Occipital lobe (tissue), 2 donors: Measurements from ENCODE around the gene RELN. TPM values are rescaled to one million over a fixed set of nuclear protein-coding genes. Genes with fewer than 3 reads are reported as not detected.

Experiments used
- DNase-seq: peaks from one replicate; lab custom pipeline; 2025; lab: John Stamatoyannopoulos, UW
- total RNA-seq: library from RNA; depleted of rRNA; stranded (reverse); fragments of >200 nt; gene quantifications from one replicate; pipeline ENCODE4 v1.2.3, GENCODE V29; 2014

RELN gene
- total RNA-seq, 1 donor from 2014 or later, result 34.2 TPM

GRCh38 chr7:103990991-103991390, 1.5 kb upstream of the RELN start:
- no peak for DNase-seq

DNA sequence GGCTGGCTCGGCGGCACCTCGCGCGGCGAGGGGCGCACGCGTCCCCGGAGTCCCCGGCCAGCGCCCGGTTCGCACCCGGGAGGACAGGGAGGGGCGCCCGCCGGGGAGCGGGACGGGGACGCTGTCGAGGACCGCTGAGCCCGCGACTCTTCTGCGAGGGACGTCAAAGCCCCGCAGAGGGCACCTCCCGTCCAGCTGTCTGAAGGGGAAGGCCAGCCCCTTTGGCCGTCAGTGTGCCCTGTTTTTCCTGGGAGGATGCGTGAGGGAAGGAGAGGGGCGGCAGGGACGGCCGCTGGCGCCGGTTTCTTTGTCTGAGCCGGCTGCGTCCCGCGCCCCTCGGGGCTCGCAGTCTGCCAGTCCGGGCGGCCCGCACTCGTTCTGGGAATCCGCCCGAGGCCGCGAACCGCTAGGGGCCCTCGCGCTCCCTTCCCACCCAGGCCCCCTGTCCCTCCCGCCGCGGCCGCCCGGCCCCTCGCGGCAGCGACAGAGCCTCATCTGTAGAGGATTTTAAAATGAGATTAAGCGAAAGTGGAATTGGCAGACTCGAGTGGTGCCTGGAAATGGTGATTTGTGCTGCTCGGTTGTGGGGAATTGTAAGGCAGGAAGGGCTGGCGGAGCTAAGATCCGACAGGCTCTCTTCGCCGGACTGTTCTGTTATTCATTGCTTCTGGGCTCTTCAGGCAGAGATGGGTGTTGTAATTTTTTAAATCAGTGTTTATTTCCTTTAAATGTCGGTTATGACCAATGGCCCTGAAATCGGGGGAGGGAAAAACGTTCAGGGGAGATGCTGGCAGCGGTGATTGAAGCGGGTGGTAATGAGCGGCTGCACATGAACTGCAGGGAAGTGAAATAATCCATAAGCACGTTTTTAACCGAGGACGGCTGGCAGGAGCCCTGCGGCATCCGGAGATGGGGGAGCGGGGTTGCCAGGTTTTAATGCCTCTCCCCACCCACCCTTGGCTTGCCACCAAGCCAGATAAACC, 618 bp upstream of the RELN start:
- no peak for DNase-seq

DNA sequence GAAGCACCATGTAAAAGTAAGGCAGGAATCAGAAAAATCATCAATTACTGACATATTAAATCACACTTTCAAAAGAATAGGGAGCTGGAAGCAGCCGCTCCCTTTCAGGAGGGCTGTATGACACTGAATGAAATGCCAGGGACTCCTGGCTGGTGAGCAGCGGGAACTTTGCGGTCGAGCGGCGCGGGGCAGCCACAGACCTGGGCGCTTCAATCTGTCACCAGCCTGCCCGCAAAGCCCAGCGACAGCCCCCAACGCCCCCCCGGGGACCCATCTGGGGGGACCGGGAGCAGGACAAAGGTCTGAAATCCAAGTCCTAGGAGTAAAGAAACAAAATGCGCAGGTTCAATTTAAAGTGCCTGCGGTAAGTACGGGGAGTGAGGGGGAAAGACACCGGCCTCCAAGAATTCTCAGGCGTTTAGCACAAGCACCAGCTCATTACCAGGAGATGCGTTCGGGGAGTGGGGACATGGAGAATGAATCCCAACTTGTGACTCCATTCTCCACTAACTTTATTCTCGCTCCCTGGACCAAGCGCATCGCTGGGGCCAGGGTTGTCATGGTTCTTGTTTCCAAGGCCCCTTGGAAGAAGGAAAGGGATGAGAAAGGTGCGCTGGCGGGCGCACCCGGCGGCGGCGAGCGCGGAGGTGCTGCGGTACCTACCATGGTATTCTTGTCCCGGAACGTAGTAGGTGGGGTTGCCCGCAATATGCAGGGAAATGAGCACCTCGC, 824 bp downstream of the RELN start:
- no peak for DNase-seq

DNA sequence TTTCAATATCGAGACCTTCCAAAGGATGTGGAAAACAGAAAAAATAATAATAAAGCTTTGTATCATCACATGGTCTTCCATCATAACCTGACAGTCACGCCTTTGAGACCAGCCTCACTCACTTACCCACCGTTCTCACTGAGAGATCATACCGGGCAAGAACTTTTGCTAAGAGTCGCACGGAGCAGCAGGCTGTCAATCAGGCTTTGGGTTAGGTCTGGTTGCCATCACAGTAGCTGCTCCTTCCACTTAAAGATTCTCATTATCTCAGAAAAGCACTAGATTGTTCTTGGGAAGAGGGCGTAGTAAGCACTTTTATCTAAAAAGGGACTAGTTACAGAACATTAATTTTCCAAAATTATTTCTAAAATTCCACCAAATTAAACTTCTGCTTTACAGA, 2.0 kb downstream of the RELN start:
- no peak for DNase-seq

DNA sequence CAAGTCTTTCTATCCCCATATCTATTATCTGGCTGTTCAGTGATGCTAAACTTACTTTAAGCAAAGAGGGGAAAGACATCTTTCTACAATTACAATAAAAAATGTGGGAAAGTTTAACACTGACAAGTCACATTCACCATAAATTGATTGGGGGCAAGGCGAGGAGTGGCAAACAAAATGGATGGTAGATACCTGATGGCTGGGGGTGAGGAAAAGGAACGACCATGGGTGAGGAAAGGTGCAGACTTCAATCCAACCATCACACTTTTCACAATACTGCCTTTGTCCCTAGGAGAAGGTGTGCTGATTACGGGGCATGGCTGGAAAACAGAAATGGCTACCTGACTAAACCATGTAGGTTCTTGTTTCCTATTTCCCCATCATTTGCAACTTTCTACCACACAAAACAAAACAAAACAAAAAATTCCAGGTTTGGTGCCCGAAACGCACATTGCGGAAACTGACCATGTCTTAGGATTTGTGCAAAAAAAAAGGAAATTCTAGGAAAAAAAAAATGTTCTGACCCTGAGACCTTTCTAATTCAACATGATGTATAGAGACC, 3.8 kb downstream of the RELN start:
- no peak for DNase-seq

DNA sequence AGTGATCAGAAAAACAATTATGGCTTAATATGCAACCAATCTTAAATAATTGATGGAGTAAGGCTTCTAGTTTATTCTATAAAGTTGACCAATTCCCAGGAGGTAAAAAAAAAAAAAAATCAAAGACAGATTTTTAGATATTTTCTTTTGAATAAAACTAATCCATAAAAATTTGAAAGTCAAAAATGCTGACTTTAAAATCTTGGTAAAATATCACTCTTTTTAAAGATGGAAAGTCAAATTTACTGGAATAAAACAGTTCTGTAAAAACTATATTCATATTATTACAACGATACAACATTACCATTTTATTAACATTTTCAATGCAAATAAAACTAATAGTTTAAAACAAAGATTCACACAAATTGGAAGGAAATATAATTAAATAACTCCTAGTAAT, 5.4 kb downstream of the RELN start:
- DNase-seq, result no peak

DNA sequence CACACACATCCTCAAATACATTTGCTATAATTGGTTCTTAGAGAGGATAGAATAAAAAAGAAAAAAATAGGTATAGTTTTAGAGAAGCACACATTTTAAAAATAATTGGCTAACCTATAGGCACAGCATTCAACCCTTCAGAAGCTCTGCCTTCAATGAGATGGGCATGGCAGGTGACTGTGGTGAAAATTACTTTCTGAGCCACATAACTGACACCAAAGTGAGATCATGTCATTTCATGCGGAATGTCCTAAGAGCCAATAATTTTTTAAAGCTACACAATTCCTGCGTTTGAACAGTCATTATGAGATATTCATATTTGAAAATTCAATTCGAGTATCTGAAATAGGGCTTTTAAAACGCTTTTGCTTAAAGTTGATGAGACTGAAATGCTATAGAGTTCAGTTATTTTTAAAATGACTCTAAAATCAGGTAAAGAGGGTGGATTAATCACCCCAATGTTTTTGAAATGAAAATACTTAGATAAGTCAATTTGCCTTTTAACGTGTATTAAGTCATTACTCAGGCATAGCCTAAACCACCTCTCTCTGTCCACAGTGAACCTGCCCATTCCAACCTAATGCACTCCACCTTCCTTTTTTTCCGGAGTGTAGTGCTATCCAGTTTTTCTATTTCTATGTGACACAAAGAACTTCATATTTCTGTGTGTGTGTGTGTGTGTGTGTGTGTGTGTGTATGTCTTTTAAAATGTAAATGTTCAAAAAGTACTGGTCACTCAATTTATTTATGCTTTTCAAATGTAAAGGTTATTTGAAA, 6.1 kb downstream of the RELN start:
- DNase-seq, result no peak

GRCh38 chr7:103981003-103981423, 8.4 kb downstream of the RELN start:
- DNase-seq, result no peak

DNA sequence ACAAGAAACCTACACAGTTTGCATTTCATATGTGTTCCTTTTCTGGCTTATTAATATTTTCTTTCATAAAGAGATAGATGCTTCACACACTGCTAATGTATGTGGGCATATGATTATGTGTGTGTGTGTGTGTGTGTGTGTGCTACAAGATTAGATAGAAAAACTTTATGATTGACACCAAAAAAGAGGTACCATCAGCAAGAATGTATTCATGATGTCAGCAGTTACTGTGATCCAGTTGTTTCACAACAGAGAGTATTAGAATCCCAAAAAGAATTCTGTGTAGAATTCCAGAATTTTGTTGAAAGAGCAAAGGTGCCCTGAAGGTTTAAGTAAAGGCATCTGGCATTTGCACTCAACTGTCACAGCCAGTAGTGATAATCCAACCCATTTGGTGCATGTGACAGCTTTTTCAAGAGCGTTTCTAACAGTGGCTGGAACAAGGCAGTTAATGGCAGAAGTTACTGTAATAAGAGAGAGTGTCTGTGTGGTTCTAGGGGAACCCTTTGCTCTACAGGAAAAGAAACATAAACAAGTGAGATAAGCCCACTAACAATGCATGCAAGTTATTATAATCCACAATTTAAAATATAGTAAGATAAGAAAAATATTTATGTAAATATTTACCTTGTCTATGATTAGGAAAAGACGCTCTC, 16.6 kb downstream of the RELN start:
- DNase-seq, result no peak

DNA sequence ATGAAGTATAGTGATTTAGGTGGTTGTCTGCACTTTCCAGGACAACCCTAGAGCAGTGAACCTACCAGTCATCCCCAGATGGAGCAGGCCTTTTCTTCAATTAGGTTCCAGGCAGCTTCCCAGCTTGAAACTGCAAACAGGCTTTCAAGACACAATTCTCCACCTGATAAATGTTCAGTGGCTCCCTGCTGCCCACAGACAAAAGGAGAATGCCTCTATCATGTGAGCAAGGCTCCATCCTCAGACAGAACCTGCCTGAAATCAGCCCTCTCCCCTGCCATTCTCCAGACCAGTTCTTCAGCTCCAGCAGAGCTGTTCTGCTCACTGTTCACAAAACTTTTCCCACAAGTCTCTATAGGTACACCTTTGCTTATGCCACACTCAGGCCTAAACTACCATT, 22.1 kb downstream of the RELN start:
- no peak for DNase-seq

GRCh38 chr7:103966593-103967277, 22.7 kb downstream of the RELN start:
- DNase-seq, result no peak

GRCh38 chr7:103964269-103964668, 25.2 kb downstream of the RELN start:
- no peak for DNase-seq

DNA sequence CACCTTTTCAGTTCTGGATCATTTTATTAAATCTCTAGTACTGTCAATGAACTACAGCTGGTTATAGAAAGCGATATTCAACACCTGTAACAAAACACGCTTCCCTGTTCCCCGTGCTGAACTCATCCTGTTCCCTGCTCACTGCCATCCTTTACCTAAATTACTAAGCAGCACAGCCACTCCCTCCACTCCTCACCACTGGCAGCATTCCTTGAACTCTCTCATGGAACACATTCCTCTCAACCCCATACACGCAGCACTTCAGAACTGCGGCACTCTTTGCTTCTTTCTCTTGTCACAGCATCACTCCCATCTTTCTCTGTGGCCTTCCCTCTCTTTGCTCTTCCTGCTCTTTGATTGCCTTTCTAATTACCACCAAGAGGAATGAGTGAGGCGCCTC, 27.4 kb downstream of the RELN start:
- DNase-seq, result no peak

DNA sequence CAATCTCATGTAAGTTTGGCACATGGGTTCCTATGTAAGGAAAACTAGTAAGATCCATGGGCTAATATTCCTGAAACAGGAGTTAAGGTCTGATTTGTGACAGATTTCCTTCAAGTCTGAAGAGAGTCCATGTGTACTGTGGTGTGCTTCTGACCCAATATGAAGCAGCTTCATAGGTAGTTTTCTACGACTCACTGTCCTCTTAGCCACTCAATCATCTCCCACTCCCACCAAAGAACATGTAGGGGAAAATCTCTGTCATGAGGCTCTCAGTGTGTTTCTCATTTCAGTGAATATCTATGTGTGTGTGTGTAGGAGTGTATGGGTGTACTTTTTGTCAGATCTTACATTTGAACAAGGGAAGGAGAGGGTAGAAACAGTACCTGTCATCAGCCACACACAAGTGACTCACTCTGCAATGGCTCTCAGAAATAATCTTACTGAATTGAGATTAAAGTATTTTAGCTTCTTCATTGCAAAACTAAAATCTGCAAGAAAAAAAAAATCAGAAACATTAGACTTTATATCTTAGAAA, 31.1 kb downstream of the RELN start:
- no peak for DNase-seq

GRCh38 chr7:103955985-103956384, 33.5 kb downstream of the RELN start:
- no peak for DNase-seq

DNA sequence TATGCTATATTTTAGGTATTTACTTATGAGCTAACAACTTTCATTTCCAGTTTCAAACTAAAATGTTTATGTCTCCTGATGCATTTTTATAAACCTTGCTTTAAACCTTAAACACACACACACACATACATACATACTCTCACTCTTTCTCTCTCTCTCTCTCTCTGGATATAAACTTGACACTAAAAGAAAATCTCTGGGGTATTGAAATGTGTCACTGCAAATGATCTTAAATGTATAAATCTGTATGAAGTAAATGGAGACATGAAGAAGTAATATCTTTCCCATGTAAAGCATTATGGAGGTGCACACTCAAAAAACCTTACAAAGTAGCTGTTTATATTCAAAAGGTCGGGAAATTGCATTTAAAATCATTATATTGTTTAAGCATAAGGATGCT, 37.0 kb downstream of the RELN start:
- no peak for DNase-seq

DNA sequence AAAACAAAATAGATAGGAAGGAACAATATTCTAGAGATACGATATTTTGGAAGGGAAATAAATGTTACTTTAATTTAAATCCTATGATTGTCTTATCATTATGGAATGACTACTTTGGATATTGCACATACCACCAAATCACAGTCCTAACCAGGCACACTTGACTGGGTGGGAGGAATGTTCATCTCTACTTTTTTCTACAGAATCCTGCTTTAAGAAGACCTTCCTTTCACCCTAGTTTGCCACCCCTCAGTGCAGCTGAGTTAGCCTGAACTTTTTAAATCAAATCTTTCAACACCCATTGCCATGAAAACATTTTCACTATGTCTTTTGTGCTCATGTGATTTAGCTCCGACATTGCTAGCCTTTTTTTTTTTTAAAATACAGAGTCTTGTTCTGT, 38.1 kb downstream of the RELN start:
- DNase-seq, result no peak

DNA sequence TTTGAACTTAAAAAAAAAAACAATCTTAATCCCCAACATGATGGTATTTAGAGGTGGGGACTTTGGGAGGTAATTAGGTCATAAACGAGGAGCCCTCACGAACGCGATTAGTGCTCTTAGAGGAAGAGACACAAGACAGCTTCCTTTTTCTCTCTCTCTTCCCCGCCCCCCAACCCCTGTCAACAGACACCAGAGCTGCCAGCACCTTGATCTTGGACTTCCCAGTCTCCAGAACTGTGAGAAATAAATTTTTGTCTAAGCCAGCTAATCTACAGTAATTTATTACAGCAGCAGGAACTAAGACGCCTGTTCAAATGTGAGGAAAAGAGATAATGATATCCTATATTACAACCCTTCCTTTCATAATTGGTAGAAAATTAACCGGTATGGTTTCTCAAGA, 40.1 kb downstream of the RELN start:
- no peak for DNase-seq

- DNase-seq, result no peak
Observed at GRCh38 chr7:103947026-103947655, 42.3 kb downstream of the RELN start.
